ENCODE results near the gene BAHCC1. TPM values are rescaled to one million over a fixed set of nuclear protein-coding genes. Genes with fewer than 3 reads are reported as not detected.

Gene BAHCC1
- polyA plus RNA-seq, 4 donors, result 2.2 to 26.9 (median 9.8) TPM

DNA sequence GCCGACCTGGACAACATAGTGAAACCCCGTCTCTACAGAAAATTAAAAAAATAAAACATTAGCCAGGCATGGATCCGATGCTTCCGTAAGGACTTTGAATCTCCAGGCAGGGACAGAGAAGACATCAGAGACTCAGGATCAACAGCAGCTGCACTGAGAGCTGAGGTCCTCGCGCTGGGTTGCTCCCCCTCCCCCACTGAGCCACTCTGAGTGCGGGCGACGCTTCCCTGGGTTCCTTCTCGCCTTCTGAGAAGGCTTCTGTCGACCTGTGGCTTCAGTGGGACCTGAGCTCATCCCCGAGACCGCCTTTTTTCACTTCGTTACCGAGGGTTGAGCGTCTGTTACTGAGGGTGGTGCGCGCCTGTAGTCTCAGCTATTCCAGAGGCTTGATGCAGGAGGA lies 96.9 kb downstream of the BAHCC1 start:
- Histone ChIP-seq H3K27me3 (ENCODE audit: control insufficient read depth in 3 of 3, insufficient read depth in 3 of 3, low read length in 3 of 3) (no peaks in the 10 kb centered on the region), H3K4me3 (ENCODE audit: low read depth in 1 of 3, low read length in 3 of 3) (no peak overlapping the region), H3K36me3 (ENCODE audit: control insufficient read depth in 3 of 3, insufficient read depth in 2 of 3, low read depth in 1 of 3, low read length in 3 of 3) (peaks cover 0 to 2% (median 0%) of the 10 kb centered on the region in 3 donors), H3K4me1 (ENCODE audit: control insufficient read depth in 3 of 3, insufficient read depth in 2 of 3, low read depth in 1 of 3, low read length in 2 of 3) (peaks cover 0 to 36% (median 0%) of the 10 kb centered on the region in 3 donors), H3K27ac (ENCODE audit: low read depth in 1 of 3, low read length in 2 of 3) (no peak overlapping the region), H3K9me3 (ENCODE audit: control insufficient read depth in 2 of 2, insufficient read depth in 1 of 2, low read depth in 1 of 2, low read length in 1 of 2) (no peaks in the 10 kb centered on the region)
- FAIRE-seq, result no peak
- DNase-seq, result no peak
- 39 to 61% (median 47%) methylated on average over 18 of the region's 18 CpGs for WGBS, 3 donors

- Histone ChIP-seq H3K4me3 (ENCODE audit: low read depth in 1 of 3, low read length in 3 of 3) (no peak overlapping the region), H3K4me1 (ENCODE audit: control insufficient read depth in 3 of 3, insufficient read depth in 2 of 3, low read depth in 1 of 3, low read length in 2 of 3) (peaks cover 0 to 36% (median 0%) of the 10 kb centered on the region in 3 donors), H3K27me3 (ENCODE audit: control insufficient read depth in 3 of 3, insufficient read depth in 3 of 3, low read length in 3 of 3) (no peaks in the 10 kb centered on the region), H3K9me3 (ENCODE audit: control insufficient read depth in 2 of 2, insufficient read depth in 1 of 2, low read depth in 1 of 2, low read length in 1 of 2) (no peaks in the 10 kb centered on the region), H3K27ac (ENCODE audit: low read depth in 1 of 3, low read length in 2 of 3) (no peak overlapping the region), H3K36me3 (ENCODE audit: control insufficient read depth in 3 of 3, insufficient read depth in 2 of 3, low read depth in 1 of 3, low read length in 3 of 3) (peaks cover 0 to 2% (median 0%) of the 10 kb centered on the region in 3 donors)
- no peak for DNase-seq
- no peak for FAIRE-seq
- 87 to 89% (median 87%) methylated on average over 9 of the region's 9 CpGs for WGBS, 3 donors
Observed at GRCh38 chr17:81492706-81493105, 97.4 kb downstream of the BAHCC1 start.

GRCh38 chr17:81493198-81494038 lies 98.2 kb downstream of the BAHCC1 start:
- WGBS, 3 donors, result 82 to 87% (median 84%) methylated on average over 16 of the region's 16 CpGs
- no peaks in the 10 kb centered on the region for H3K27me3 ChIP-seq (ENCODE audit: control insufficient read depth in 3 of 3, insufficient read depth in 3 of 3, low read length in 3 of 3)
- H3K4me3 ChIP-seq (ENCODE audit: low read depth in 1 of 3, low read length in 3 of 3), result no peak overlapping the region
- H3K9me3 ChIP-seq (ENCODE audit: control insufficient read depth in 2 of 2, insufficient read depth in 1 of 2, low read depth in 1 of 2, low read length in 1 of 2), result no peaks in the 10 kb centered on the region
- FAIRE-seq (no peak), DNase-seq (no peak)
- no peak overlapping the region for H3K27ac ChIP-seq (ENCODE audit: low read depth in 1 of 3, low read length in 2 of 3)
- peaks cover 0 to 34% (median 0%) of the 10 kb centered on the region in 3 donors for H3K4me1 ChIP-seq (ENCODE audit: control insufficient read depth in 3 of 3, insufficient read depth in 2 of 3, low read depth in 1 of 3, low read length in 2 of 3)
- H3K36me3 ChIP-seq (ENCODE audit: control insufficient read depth in 3 of 3, insufficient read depth in 2 of 3, low read depth in 1 of 3, low read length in 3 of 3), result peaks cover 0 to 2% (median 0%) of the 10 kb centered on the region in 3 donors

DNA sequence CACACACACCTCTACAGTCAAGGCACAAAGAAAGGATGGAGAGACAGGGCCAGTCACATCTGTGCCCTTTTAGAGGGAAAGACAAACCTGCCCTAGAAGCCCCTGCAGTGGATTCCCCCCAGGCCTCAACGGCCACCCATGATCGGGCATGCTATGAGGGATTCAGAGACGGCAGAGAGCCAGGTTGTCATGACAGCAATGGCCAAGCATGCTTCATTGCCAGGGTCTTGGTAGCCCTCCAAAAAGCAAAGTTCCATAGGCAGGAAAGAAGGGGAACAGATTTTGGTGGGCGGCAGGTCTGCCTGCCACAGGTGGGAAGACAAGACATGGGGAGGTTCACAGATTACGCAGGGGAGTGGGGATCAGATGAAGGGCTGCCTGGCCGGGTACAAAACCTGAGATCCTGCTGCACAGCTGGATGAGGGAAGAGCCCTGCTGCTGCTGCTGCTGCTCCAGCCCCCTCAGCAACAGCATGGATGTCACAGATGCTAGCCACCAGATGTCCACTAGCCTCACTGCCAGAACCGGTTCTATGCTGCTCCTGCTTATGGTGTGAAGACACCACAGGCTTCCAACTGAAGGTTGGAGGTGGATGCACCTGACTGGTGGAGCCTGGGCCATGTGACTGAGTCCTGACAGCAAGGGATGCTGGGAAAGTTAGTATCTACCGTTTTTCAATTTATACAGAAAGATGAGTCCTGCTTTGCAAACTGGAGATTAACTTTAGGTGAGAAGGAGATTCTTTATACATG lies 99.5 kb downstream of the BAHCC1 start:
- Histone ChIP-seq H3K4me1 (ENCODE audit: control insufficient read depth in 3 of 3, insufficient read depth in 2 of 3, low read depth in 1 of 3, low read length in 2 of 3) (peaks cover 0 to 22% (median 0%) of the 10 kb centered on the region in 3 donors), H3K27ac (ENCODE audit: low read depth in 1 of 3, low read length in 2 of 3) (no peak overlapping the region), H3K36me3 (ENCODE audit: control insufficient read depth in 3 of 3, insufficient read depth in 2 of 3, low read depth in 1 of 3, low read length in 3 of 3) (peaks cover 0 to 2% (median 0%) of the 10 kb centered on the region in 3 donors), H3K9me3 (ENCODE audit: control insufficient read depth in 2 of 2, insufficient read depth in 1 of 2, low read depth in 1 of 2, low read length in 1 of 2) (no peaks in the 10 kb centered on the region), H3K4me3 (ENCODE audit: low read depth in 1 of 3, low read length in 3 of 3) (no peak overlapping the region), H3K27me3 (ENCODE audit: control insufficient read depth in 3 of 3, insufficient read depth in 3 of 3, low read length in 3 of 3) (peaks cover 0 to 10% (median 0%) of the 10 kb centered on the region in 3 donors)
- 49 to 58% (median 54%) methylated on average over 8 of the region's 8 CpGs for WGBS, 3 donors
- DNase-seq (no peak), FAIRE-seq (no peak)

DNA sequence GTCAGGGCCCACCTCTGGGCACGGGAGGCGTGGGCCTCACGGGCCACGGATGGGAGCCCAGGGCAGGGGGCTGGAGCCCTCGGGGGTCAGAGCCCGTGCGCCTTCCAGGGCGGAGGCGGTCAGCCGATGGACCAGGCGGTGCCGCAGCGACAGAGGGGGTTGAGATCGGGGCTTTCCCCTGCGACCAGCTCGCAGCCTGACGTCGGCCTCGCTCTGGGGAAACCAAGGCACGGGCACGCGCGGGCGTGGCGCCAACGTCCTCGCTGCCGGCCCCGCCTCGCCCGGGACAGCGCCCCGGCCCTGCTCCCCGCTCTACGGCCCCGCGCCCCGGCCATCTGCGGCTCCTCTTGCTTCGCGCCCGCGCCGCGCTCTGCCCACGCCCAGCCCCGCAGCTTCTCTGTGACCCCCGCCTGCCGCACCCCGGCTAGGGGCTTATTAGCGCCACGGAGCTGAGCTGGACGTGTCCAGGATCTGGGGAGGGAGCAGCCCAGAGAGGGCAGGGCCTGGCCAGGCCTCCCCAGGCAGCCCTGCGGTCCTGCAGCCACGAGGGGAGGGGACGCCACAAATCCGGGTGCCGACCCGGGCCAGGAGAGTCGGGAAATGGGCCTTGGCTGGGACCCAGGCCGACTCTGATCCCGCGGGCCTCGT lies 103.8 kb downstream of the BAHCC1 start:
- WGBS, 3 donors, result 43 to 75% (median 55%) methylated on average over 50 to 64 of the region's 64 CpGs
- H3K4me3 ChIP-seq (ENCODE audit: low read depth in 1 of 3, low read length in 3 of 3), result no peak overlapping the region
- no peaks in the 10 kb centered on the region for H3K4me1 ChIP-seq (ENCODE audit: control insufficient read depth in 3 of 3, insufficient read depth in 2 of 3, low read depth in 1 of 3, low read length in 2 of 3)
- DNase-seq, result no peak
- H3K27ac ChIP-seq (ENCODE audit: low read depth in 1 of 3, low read length in 2 of 3), result no peak overlapping the region
- FAIRE-seq, result no peak
- H3K36me3 ChIP-seq (ENCODE audit: control insufficient read depth in 3 of 3, insufficient read depth in 2 of 3, low read depth in 1 of 3, low read length in 3 of 3), result no peaks in the 10 kb centered on the region
- H3K9me3 ChIP-seq (ENCODE audit: control insufficient read depth in 2 of 2, insufficient read depth in 1 of 2, low read depth in 1 of 2, low read length in 1 of 2), result no peaks in the 10 kb centered on the region
- H3K27me3 ChIP-seq (ENCODE audit: control insufficient read depth in 3 of 3, insufficient read depth in 3 of 3, low read length in 3 of 3), result peaks cover 0 to 15% (median 0%) of the 10 kb centered on the region in 3 donors

DNA sequence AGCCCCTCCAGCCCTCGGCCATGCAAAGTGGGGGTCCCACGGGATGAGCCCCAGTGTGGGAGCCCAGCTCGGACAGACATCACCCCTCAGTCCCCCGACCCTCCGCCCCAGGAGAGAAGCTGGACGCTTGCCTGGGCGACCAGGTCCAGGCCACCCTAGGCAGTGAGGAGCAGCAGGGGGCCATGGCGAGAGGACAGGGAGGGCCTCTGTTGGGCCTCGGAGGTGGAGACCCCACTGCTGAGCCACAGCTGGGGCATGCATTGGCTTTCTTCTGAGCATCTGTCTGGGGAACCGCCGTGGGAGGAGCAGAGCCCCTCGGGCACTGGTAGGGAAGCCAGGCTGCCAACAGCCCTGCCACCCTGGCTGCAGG lies 104.3 kb downstream of the BAHCC1 start:
- H3K4me3 ChIP-seq (ENCODE audit: low read depth in 1 of 3, low read length in 3 of 3), result no peak overlapping the region
- WGBS, 3 donors, result 69 to 84% (median 79%) methylated on average over 12 of the region's 12 CpGs
- FAIRE-seq (no peak), DNase-seq (no peak)
- no peaks in the 10 kb centered on the region for H3K9me3 ChIP-seq (ENCODE audit: control insufficient read depth in 2 of 2, insufficient read depth in 1 of 2, low read depth in 1 of 2, low read length in 1 of 2)
- H3K27ac ChIP-seq (ENCODE audit: low read depth in 1 of 3, low read length in 2 of 3), result no peak overlapping the region
- no peaks in the 10 kb centered on the region for H3K36me3 ChIP-seq (ENCODE audit: control insufficient read depth in 3 of 3, insufficient read depth in 2 of 3, low read depth in 1 of 3, low read length in 3 of 3)
- H3K27me3 ChIP-seq (ENCODE audit: control insufficient read depth in 3 of 3, insufficient read depth in 3 of 3, low read length in 3 of 3), result peaks cover 0 to 15% (median 0%) of the 10 kb centered on the region in 3 donors
- no peaks in the 10 kb centered on the region for H3K4me1 ChIP-seq (ENCODE audit: control insufficient read depth in 3 of 3, insufficient read depth in 2 of 3, low read depth in 1 of 3, low read length in 2 of 3)

DNA sequence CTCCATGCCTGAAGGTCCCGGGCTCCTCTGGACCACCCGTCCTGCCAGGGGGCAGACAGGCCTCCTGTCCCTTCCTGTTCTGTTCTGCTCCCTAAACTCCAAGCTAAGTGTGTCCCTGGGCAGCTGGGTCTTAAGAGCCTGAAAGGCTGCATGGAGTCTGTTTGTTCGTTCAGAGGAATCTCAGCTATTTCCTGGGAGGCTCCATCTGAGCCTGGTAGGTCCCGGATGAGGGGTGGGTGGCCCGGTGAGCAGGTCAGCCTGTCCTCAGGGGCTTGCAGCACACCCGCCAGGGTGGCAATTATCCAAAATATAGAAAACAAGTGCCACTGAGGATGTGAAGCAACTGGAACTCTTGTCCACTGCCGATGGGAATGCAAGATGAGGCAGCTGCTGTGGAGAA lies 104.8 kb downstream of the BAHCC1 start:
- FAIRE-seq (no peak), DNase-seq (no peak)
- no peaks in the 10 kb centered on the region for H3K9me3 ChIP-seq (ENCODE audit: control insufficient read depth in 2 of 2, insufficient read depth in 1 of 2, low read depth in 1 of 2, low read length in 1 of 2)
- no peaks in the 10 kb centered on the region for H3K4me1 ChIP-seq (ENCODE audit: control insufficient read depth in 3 of 3, insufficient read depth in 2 of 3, low read depth in 1 of 3, low read length in 2 of 3)
- H3K27ac ChIP-seq (ENCODE audit: low read depth in 1 of 3, low read length in 2 of 3), result no peak overlapping the region
- no peaks in the 10 kb centered on the region for H3K36me3 ChIP-seq (ENCODE audit: control insufficient read depth in 3 of 3, insufficient read depth in 2 of 3, low read depth in 1 of 3, low read length in 3 of 3)
- H3K4me3 ChIP-seq (ENCODE audit: low read depth in 1 of 3, low read length in 3 of 3), result no peak overlapping the region
- peaks cover 0 to 15% (median 0%) of the 10 kb centered on the region in 3 donors for H3K27me3 ChIP-seq (ENCODE audit: control insufficient read depth in 3 of 3, insufficient read depth in 3 of 3, low read length in 3 of 3)
- WGBS, 3 donors, result 60 to 70% (median 69%) methylated on average over 7 of the region's 7 CpGs

DNA sequence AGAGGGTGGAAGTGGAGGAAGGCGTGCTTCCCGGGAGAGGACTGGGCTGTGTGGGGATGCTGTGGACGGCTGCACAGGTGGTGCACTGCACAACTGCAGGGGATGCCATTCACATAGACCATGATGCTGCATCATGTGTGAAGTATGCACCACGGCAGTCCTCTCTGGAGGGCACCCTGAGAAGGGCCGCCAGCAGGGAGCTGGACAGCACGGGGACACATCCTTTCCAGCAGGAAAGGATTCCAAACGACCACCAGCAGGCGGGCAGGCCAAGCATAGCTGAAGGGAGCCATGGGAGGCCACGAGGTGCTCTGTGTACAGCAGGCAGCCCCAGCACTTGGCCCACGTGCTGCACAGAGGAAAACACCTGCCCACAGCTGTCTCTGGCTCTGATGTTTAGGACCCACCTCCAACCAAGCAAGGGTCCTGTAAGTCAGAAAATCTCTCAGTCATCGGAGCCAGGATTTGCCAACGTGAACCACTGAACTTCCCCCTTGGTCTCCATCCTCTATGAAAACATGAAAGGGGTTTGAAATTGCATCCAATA lies 107.3 kb downstream of the BAHCC1 start:
- 64 to 69% (median 66%) methylated on average over 12 of the region's 12 CpGs for WGBS, 3 donors
- Histone ChIP-seq H3K4me1 (ENCODE audit: control insufficient read depth in 3 of 3, insufficient read depth in 2 of 3, low read depth in 1 of 3, low read length in 2 of 3) (no peaks in the 10 kb centered on the region), H3K27ac (ENCODE audit: low read depth in 1 of 3, low read length in 2 of 3) (no peak overlapping the region), H3K4me3 (ENCODE audit: low read depth in 1 of 3, low read length in 3 of 3) (no peak overlapping the region), H3K27me3 (ENCODE audit: control insufficient read depth in 3 of 3, insufficient read depth in 3 of 3, low read length in 3 of 3) (peaks cover 0 to 15% (median 0%) of the 10 kb centered on the region in 3 donors), H3K9me3 (ENCODE audit: control insufficient read depth in 2 of 2, insufficient read depth in 1 of 2, low read depth in 1 of 2, low read length in 1 of 2) (no peaks in the 10 kb centered on the region), H3K36me3 (ENCODE audit: control insufficient read depth in 3 of 3, insufficient read depth in 2 of 3, low read depth in 1 of 3, low read length in 3 of 3) (no peaks in the 10 kb centered on the region)
- no peak for DNase-seq
- FAIRE-seq, result no peak
